GM18517 (cell line): Measurements from ENCODE around the gene AP1S3.

ENCODE experiments used
- ATAC-seq: cut with Tn5 transposase; IDR thresholded peaks from one replicate; pipeline ENCODE4 v1.9.1; 2021; ENCODE audit warnings: mild to moderate bottlenecking, moderate library complexity; ENCODE audit not compliant: unreplicated experiment

The AP1S3 gene

GRCh38 chr2:223725986-223726970 is 111.1 kb downstream of the AP1S3 start:
- ATAC-seq = no peak

DNA sequence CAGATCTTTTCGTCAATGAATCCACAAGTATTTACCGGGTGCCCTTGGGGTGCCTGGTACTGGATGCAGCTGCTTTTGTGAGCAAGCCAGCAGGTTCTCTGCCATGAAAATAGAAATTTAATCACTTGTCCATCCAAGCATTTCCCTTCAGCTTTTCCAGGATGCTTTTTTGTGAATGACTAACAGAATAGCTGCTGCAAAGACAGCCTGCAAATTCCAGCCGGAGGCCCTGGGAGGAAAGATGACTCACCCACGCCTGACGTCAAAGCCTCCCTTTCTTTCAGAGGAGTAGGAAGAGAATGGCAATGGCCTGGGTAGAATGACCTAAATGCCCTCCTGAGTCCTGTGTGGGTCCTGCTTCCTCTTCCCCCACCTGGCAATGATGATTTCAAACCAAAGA is 111.9 kb downstream of the AP1S3 start:
- ATAC-seq = no peak

DNA sequence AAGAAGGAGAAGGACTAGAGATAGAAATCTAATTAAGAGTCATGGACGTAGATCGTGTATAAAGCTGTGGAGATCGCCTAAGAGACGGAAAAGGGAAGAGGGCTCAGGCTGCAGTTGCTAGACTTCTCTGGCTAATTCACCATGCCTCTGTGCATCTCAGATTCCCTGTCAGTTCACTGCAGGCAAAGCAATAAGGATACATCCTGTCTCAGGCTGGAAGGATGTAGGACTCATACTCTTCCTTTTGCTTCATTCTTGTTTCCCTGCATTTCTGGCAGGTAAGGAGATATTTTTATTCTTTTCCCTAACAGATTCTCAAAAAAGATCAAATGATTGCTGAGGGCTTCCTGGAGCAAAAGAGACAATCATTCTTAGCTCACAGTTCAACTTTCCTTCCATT is 112.5 kb downstream of the AP1S3 start:
- no peak for ATAC-seq

GRCh38 chr2:223723954-223724411 is 113.4 kb downstream of the AP1S3 start:
- no peak for ATAC-seq

GRCh38 chr2:223722226-223722625 is 115.2 kb downstream of the AP1S3 start:
- ATAC-seq = no peak

DNA sequence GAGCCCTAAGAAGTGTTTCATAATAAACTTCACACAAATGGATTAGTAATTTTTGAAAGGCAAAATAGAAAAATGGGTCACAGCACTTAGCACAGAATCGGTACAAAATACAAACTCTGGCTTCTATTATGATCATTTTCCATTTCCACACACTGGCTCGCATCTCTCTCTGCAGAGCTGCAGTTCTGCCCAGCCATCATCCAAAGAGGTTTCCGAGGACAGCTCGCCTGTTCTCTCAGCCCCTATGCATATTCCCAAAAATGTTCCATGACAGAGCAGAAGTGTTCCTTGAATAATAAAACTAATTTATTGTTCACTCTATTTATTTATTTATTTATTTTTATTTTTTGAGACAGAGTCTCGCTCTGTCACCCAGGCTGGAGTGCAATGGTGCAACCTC is 115.6 kb downstream of the AP1S3 start:
- no peak for ATAC-seq

GRCh38 chr2:223720367-223720766 is 117.0 kb downstream of the AP1S3 start:
- ATAC-seq = no peak

DNA sequence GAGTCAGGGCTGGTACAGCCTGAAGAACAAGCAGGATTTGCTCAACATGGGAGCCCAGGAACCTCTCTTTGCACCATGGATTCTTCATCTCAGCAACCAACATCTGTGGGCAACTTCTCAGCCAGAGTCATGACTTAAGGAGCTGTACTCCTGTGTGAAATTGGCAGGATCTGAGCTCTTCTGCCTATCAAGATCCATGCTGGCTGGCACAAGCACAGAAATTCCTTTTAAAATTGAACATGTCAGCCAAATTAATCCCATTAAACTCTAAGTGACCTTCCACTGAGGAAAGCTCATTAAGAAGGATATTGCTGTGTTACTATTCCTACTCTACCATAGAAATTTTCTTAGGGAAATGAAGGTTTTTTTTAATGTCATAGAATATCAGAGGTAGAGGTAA is 124.7 kb downstream of the AP1S3 start:
- no peak for ATAC-seq

- no peak for ATAC-seq
These were observed 125.6 kb downstream of the AP1S3 start for GRCh38 chr2:223711596-223712326.
